AG20443 (cell line): Measurements from ENCODE around the gene ANKRD11.
"Not testable (repeated sequence)": the region's sequence is repeated elsewhere in the genome, so short reads cannot be mapped to it uniquely, and the experiment has no call there.

Experiments
- DNase-seq: peaks from one replicate; pipeline ENCODE4 v3.0.0; 2012; ENCODE audit warnings: low spot score, mixed read lengths

ANKRD11 gene

GRCh38 chr16:89402962-89403361 is 87.4 kb downstream of the ANKRD11 start:
- DNase-seq: no peak

- peak; percentile 65 for DNase-seq
These were observed 88.5 kb downstream of the ANKRD11 start for GRCh38 chr16:89401641-89402445.

- no peak for DNase-seq
These were observed 89.2 kb downstream of the ANKRD11 start for GRCh38 chr16:89401205-89401604.

GRCh38 chr16:89400740-89401139 is 89.6 kb downstream of the ANKRD11 start:
- DNase-seq: no peak

GRCh38 chr16:89398924-89399323 is 91.4 kb downstream of the ANKRD11 start:
- no peak for DNase-seq

GRCh38 chr16:89397331-89397861 is 93.0 kb downstream of the ANKRD11 start:
- DNase-seq: no peak

GRCh38 chr16:89396156-89396555 is 94.2 kb downstream of the ANKRD11 start:
- DNase-seq: no peak

- DNase-seq: peak; percentile 99
These were observed 94.9 kb downstream of the ANKRD11 start for GRCh38 chr16:89395150-89396142.

- no peak for DNase-seq
These were observed 96.5 kb downstream of the ANKRD11 start for GRCh38 chr16:89393738-89394406.

- DNase-seq: no peak
These were observed 97.3 kb downstream of the ANKRD11 start for GRCh38 chr16:89392881-89393737.

- not testable (repeated sequence) for DNase-seq
These were observed 100.2 kb downstream of the ANKRD11 start for GRCh38 chr16:89390224-89390583.

- not testable (repeated sequence) for DNase-seq
These were observed 100.7 kb downstream of the ANKRD11 start for GRCh38 chr16:89389504-89390223.

- DNase-seq: no peak
These were observed 101.8 kb downstream of the ANKRD11 start for GRCh38 chr16:89388536-89388935.

GRCh38 chr16:89386306-89387185 is 103.8 kb downstream of the ANKRD11 start:
- DNase-seq: no peak

- DNase-seq: no peak
These were observed 104.6 kb downstream of the ANKRD11 start for GRCh38 chr16:89385712-89386111.

GRCh38 chr16:89384282-89384681 is 106.1 kb downstream of the ANKRD11 start:
- DNase-seq: no peak

- no peak for DNase-seq
These were observed 107.0 kb downstream of the ANKRD11 start for GRCh38 chr16:89383095-89384003.

- not testable (repeated sequence) for DNase-seq
These were observed 107.8 kb downstream of the ANKRD11 start for GRCh38 chr16:89382555-89382954.
